SK-N-SH (cell line): ENCODE results near the gene DLK2. TPM values are rescaled to one million over a fixed set of nuclear protein-coding genes. Genes with fewer than 3 reads are reported as not detected.

ENCODE experiments used
- CTCF ChIA-PET: fragments of 300-600, 350-600 bp; formaldehyde crosslinking; extraction: SDS; loops from one replicate; lab custom pipeline; 2021; lab: Yijun Ruan, JAX
- POLR2A ChIA-PET: fragments of 350-600 bp; sonication (Branson Sonifier 250); formaldehyde crosslinking; extraction: SDS; loops from one replicate; lab custom pipeline; 2020; ENCODE audit warnings: antibody characterized with exemption, inconsistent platforms; lab: Yijun Ruan, JAX
- DNase-seq: peaks from one replicate; pipeline ENCODE4 v3.0.0; 2012
- H2AFZ ChIP-seq: fragments of 200-600 bp; sonication (generic); 2 replicates; pipeline ENCODE4 v1.8.1; 2016; ENCODE audit warnings: antibody characterized with exemption, mild to moderate bottlenecking, low read depth
- H3F3A ChIP-seq: fragments of 200-600 bp; sonication (generic); replicated peaks from 2 replicates; pipeline ENCODE3; 2016; ENCODE audit warnings: antibody characterized with exemption, mild to moderate bottlenecking; ENCODE audit not compliant: insufficient read depth
- H3K27ac ChIP-seq, 2 experiments: fragments of 200-500 bp in 1 of 2; fragments of 200-600 bp in 1 of 2; sonication (Bioruptor generic) in 1 of 2; sonication (generic), shearing (Covaris generic) in 1 of 2; 2 replicates each; pipeline versions ENCODE4 v1.5.1 to v1.6.1; 2014 to 2016; ENCODE audit warnings: low read depth in 2 of 2, inconsistent platforms in 1 of 2, low read length in 1 of 2, mild to moderate bottlenecking in 1 of 2, mixed read lengths in 1 of 2
- H3K27me3 ChIP-seq: fragments of 200-600 bp; sonication (generic), shearing (Covaris generic); 2 replicates; pipeline ENCODE4 v1.6.1; 2016; ENCODE audit warnings: mixed run types; ENCODE audit not compliant: insufficient read depth
- H3K36me3 ChIP-seq, 2 experiments: fragments of 200-500 bp in 1 of 2; fragments of 200-600 bp in 1 of 2; sonication (Bioruptor generic) in 1 of 2; sonication (generic) in 1 of 2; replicated peaks in 1 of 2; 2 replicates each; pipeline versions ENCODE3 to v1.5.1; 2014 to 2016; ENCODE audit warnings: low read length in 1 of 2, mild to moderate bottlenecking in 1 of 2; ENCODE audit not compliant: insufficient read depth in 2 of 2, control insufficient read depth in 1 of 2
- H3K4me1 ChIP-seq, 2 experiments: fragments of 200-500 bp in 1 of 2; fragments of 200-600 bp in 1 of 2; sonication (Bioruptor generic) in 1 of 2; sonication (generic), shearing (Covaris generic) in 1 of 2; 2 replicates each; pipeline versions ENCODE4 v1.5.1 to v1.6.1; 2014 to 2016; ENCODE audit warnings: low read depth in 1 of 2, low read length in 1 of 2, mixed run types in 1 of 2; ENCODE audit not compliant: insufficient read depth in 2 of 2, control insufficient read depth in 1 of 2
- H3K4me2 ChIP-seq: fragments of 200-600 bp; sonication (generic), shearing (Covaris generic); 2 replicates; pipeline ENCODE4 v1.6.1; 2017; ENCODE audit warnings: mixed run types
- H3K4me3 ChIP-seq, 2 experiments: fragments of 200-500 bp in 1 of 2; fragments of 200-600 bp in 1 of 2; sonication (Bioruptor generic) in 1 of 2; sonication (generic), shearing (Covaris generic) in 1 of 2; 2 replicates each; pipeline versions ENCODE4 v1.5.1 to v1.8.1; 2014 to 2016; ENCODE audit warnings: low read depth in 2 of 2, inconsistent platforms in 1 of 2, low read length in 1 of 2, mild to moderate bottlenecking in 1 of 2, mixed read lengths in 1 of 2, moderate library complexity in 1 of 2
- H3K79me2 ChIP-seq: fragments of 200-600 bp; sonication (generic); 2 replicates; pipeline ENCODE4 v1.8.1; 2017; ENCODE audit warnings: mild to moderate bottlenecking; ENCODE audit not compliant: insufficient read depth
- H3K9ac ChIP-seq: fragments of 200-600 bp; sonication (generic); 2 replicates; pipeline ENCODE4 v1.6.1; 2017; ENCODE audit warnings: mixed run types
- H3K9me2 ChIP-seq: fragments of 200-600 bp; sonication (generic); 2 replicates; pipeline ENCODE4 v1.6.1; 2017; ENCODE audit warnings: mixed run types
- H3K9me3 ChIP-seq: fragments of 200-600 bp; sonication (generic); 2 replicates; pipeline ENCODE4 v1.6.1; 2017; ENCODE audit warnings: mixed run types, mild to moderate bottlenecking, moderate library complexity
- H4K20me1 ChIP-seq: fragments of 200-600 bp; sonication (generic); 2 replicates; pipeline ENCODE4 v1.6.1; 2017; ENCODE audit warnings: mild to moderate bottlenecking, mixed run types; ENCODE audit not compliant: insufficient read depth
- CHD2 ChIP-seq: fragments of 150-350 bp; IDR thresholded peaks from 2 replicates; pipeline ENCODE4 v1.6.1; 2018; ENCODE audit warnings: low read length; ENCODE audit not compliant: partially characterized antibody
- CTCF ChIP-seq: fragments of 200-600 bp; sonication (generic); IDR thresholded peaks from 2 replicates; pipeline ENCODE4 v1.6.1; 2017; ENCODE audit warnings: antibody characterized with exemption, mild to moderate bottlenecking, moderate library complexity
- ELF1 ChIP-seq: IDR thresholded peaks from 2 replicates; pipeline ENCODE4 v1.4.0; 2012
- FOXJ3 ChIP-seq: sonication (generic); formaldehyde crosslinking; IDR thresholded peaks from 2 replicates; pipeline ENCODE4 v1.5.1; 2020; ENCODE audit warnings: mild to moderate bottlenecking, missing genetic modification reagents
- FOXM1 ChIP-seq: IDR thresholded peaks from 2 replicates; pipeline ENCODE4 v1.4.0; 2012; ENCODE audit warnings: low read depth, mild to moderate bottlenecking
- GABPA ChIP-seq: IDR thresholded peaks from 2 replicates; pipeline ENCODE4 v1.4.0; 2012; ENCODE audit warnings: low read depth, mild to moderate bottlenecking
- JUND ChIP-seq: IDR thresholded peaks from 2 replicates; pipeline ENCODE4 v1.4.0; 2012
- MXI1 ChIP-seq: IDR thresholded peaks from 2 replicates; pipeline ENCODE4 v1.6.1; 2012; ENCODE audit warnings: mild to moderate bottlenecking, low read depth, low read length, improper control_type of control experiment
- NRF1 ChIP-seq: IDR thresholded peaks from 2 replicates; pipeline ENCODE4 v1.6.1; 2012; ENCODE audit warnings: low read depth, mild to moderate bottlenecking, low read length
- POLR2AphosphoS5 ChIP-seq: IDR thresholded peaks from 2 replicates; pipeline ENCODE4 v1.6.1; 2012; ENCODE audit warnings: low read depth, low read length
- RFX5 ChIP-seq: IDR thresholded peaks from 2 replicates; pipeline ENCODE4 v1.6.1; 2012; ENCODE audit warnings: mild to moderate bottlenecking, improper control_type of control experiment, low read length
- SMC3 ChIP-seq: IDR thresholded peaks from 2 replicates; pipeline ENCODE4 v1.6.1; 2012; ENCODE audit warnings: low read depth, low read length, improper control_type of control experiment
- USF1 ChIP-seq: IDR thresholded peaks from 2 replicates; pipeline ENCODE4 v1.4.0; 2012; ENCODE audit warnings: low read depth, borderline replicate concordance
- YY1 ChIP-seq: IDR thresholded peaks from 2 replicates; pipeline ENCODE4 v1.4.0; 2012; ENCODE audit warnings: low read depth, mild to moderate bottlenecking
- WGBS: methylation state at CpG from one replicate; pipeline ENCODE4 v1.1.6; 2017; ENCODE audit warnings: low lambda C conversion rate; 5-methylcytosine and 5-hydroxymethylcytosine counted together
- polyA plus RNA-seq, 3 experiments: library from polyadenylated mRNA; depleted of rRNA; stranded (reverse); fragments of >200 nt; gene quantifications; 2 replicates each; pipeline ENCODE4 v1.2.3, GENCODE V29; 2012
- TF ChIP-seq, protein P1 (sequence below): IDR thresholded peaks from 2 replicates; pipeline ENCODE4 v1.4.0; 2012; ENCODE audit warnings: low read depth, borderline replicate concordance
- TF ChIP-seq, protein P2 (sequence below): fragments of 150-350 bp; IDR thresholded peaks from 2 replicates; pipeline ENCODE4 v1.6.1; 2016; ENCODE audit warnings: mild to moderate bottlenecking, low read depth, low read length

Gene DLK2
- polyA plus RNA-seq, 1 of the 3 experiments (the other 2 are of a cell fraction) = 3.9 TPM

DNA sequence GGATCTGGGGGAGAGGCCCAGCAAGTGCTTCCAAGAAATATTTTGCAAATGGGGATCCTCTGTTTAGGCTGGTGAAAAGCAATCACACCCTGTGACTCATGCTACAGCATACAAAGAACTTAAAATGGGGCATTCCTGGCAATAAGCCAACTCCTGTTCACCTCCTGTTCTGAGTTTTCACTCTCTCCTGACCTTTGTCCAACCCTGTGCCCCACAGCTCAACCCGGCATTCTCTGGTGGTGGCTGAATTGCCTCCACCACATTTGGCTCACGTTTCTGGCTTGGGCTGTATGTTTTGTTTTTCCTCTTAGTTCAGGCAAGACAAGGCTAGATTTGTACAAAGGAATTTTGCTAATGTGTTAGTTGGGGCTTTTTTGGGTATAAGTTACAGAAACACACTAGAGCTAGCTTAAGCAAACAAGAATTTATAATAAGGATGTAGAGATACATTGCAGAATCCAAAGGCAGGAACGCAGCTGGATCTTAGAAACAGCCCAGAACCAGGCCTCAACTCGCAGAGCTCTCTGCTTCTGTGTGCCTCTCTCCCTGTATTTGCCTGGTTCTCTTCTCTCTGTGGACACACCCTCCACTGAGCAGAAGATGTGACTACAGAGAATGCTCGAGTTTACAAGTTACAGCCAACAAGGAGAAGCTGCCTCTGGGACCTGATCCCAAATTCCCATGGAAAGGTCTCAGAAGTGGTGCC is 18.6 kb downstream of the DLK2 start (continued):
- TF ChIP-seq JUND = no peak
- no peak for TF ChIP-seq USF1
- TF ChIP-seq MXI1 = no peak
- no peak for TF ChIP-seq FOXM1
- no peak for TF ChIP-seq RFX5

DNA sequence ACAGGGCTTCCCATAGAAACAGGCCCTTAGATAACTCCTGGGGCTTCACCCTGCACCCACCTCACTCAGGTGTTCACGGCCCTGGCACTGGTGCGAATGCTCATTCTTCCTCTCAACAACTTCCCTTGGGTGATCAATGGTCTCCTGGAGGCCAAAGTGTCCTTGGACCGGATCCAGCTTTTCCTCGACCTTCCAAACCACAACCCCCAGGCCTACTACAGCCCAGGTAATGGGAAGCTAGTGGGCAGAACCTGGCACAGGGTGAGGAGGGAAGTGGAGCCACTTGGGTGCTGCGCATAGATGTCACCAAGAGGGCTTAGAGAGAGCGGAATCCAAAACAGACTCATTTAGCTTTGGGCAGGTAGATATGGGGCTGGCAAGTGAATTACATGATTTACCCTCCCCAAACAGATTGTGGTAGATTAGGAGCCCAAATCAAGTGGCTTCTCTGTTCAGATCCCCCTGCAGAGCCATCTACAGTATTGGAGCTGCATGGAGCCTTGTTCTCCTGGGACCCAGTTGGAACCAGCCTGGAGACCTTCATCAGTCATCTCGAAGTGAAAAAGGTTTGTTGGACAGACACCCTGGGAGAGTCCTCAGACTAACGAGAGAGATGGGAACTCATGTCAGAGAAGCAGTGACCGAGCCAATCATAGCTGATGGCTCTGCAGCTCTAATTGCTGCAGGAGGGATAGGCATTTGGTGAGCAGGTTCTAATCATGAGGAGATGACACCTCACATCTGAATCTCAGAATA is 19.5 kb downstream of the DLK2 start:
- Histone ChIP-seq H3K4me2 (no peak overlapping the region), H3K9me3 (no peaks in the 10 kb centered on the region), H3K79me2 (peaks cover 10% of the 10 kb centered on the region; the same call in 1 of the 2 replicates), H3K36me3 (peaks cover 6 to 34% of the 10 kb centered on the region in 2 experiments), H3K4me1 (peaks cover 0 to 14% of the 10 kb centered on the region in 2 experiments; a peak in 1 of 4 replicates), H3K4me3 (no peak overlapping the region), H4K20me1 (no peaks in the 10 kb centered on the region), H3K27me3 (no peaks in the 10 kb centered on the region), H3F3A (no peaks in the 10 kb centered on the region), H3K9me2 (no peaks in the 10 kb centered on the region), H3K27ac (peak overlapping the region in 1 of 2 experiments; percentile 12; a peak in 1 of 4 replicates), H2AFZ (no peak overlapping the region), H3K9ac (no peak overlapping the region)
- POLR2A ChIA-PET = interaction anchor here (1.3 to 1.8 kb wide), 2 partner anchors 8 to 70 kb away, joined by 3 to 10 read pairs; partner anchors contain the start of gene ABCC10
- WGBS = 94% methylated on average over 9 of the region's 9 CpGs
- no peak for TF ChIP-seq GABPA
- TF ChIP-seq FOXJ3 (CRISPR knock-in tag) = no peak
- no peak for TF ChIP-seq NRF1
- TF ChIP-seq CTCF = no peak
- no peak for DNase-seq
- CTCF ChIA-PET = interaction anchor here (0.7 to 2.6 kb wide), 5 partner anchors 17 to 72 kb away, joined by 3 to 12 read pairs (median 5); no protein-coding TSS in a partner anchor

DNA sequence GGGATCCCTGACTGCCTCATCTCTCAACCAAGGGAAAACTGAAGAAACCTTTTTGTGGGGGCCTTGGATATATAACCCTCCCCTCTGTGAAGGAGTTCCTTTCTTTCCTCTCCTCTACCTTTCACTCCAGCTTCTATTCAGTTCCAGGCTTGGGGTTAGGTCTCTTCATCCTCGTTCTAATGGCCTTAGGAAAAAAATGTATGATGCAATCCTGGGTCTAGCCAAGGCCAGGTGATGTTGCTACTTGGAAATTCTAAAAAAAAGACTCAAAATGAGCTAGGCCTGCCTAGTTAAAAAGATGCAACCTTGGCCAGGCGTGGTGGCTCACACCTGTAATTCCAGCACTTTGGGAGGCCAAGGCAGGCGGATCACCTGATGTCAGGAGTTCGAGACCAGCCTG is 20.4 kb downstream of the DLK2 start:
- TF ChIP-seq USF1 (no peak), SMC3 (no peak), YY1 (no peak), ELF1 (no peak), JUND (no peak), POLR2AphosphoS5 (no peak), CHD2 (no peak)
- TF ChIP-seq, protein P1, sequence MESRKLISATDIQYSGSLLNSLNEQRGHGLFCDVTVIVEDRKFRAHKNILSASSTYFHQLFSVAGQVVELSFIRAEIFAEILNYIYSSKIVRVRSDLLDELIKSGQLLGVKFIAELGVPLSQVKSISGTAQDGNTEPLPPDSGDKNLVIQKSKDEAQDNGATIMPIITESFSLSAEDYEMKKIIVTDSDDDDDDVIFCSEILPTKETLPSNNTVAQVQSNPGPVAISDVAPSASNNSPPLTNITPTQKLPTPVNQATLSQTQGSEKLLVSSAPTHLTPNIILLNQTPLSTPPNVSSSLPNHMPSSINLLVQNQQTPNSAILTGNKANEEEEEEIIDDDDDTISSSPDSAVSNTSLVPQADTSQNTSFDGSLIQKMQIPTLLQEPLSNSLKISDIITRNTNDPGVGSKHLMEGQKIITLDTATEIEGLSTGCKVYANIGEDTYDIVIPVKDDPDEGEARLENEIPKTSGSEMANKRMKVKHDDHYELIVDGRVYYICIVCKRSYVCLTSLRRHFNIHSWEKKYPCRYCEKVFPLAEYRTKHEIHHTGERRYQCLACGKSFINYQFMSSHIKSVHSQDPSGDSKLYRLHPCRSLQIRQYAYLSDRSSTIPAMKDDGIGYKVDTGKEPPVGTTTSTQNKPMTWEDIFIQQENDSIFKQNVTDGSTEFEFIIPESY = no peak
- TF ChIP-seq, protein P2, sequence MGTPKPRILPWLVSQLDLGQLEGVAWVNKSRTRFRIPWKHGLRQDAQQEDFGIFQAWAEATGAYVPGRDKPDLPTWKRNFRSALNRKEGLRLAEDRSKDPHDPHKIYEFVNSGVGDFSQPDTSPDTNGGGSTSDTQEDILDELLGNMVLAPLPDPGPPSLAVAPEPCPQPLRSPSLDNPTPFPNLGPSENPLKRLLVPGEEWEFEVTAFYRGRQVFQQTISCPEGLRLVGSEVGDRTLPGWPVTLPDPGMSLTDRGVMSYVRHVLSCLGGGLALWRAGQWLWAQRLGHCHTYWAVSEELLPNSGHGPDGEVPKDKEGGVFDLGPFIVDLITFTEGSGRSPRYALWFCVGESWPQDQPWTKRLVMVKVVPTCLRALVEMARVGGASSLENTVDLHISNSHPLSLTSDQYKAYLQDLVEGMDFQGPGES = no peak
- Histone ChIP-seq H2AFZ (no peak overlapping the region), H3K27me3 (no peaks in the 10 kb centered on the region), H3K4me3 (no peak overlapping the region), H4K20me1 (no peaks in the 10 kb centered on the region), H3K9me2 (no peaks in the 10 kb centered on the region), H3K36me3 (peaks cover 7 to 32% of the 10 kb centered on the region in 2 experiments), H3K9me3 (no peaks in the 10 kb centered on the region), H3K9ac (no peak overlapping the region), H3K79me2 (peaks cover 16% of the 10 kb centered on the region), H3K4me1 (peaks cover 0 to 14% of the 10 kb centered on the region in 2 experiments; a peak in 1 of 4 replicates), H3F3A (no peaks in the 10 kb centered on the region), H3K27ac (no peak overlapping the region), H3K4me2 (no peak overlapping the region)
- POLR2A ChIA-PET = interaction anchor here (0.6 to 1.3 kb wide), 4 partner anchors 9 to 71 kb away, joined by 3 read pairs; partner anchors contain the start of gene DLK2
- CTCF ChIA-PET = interaction anchor here (0.7 to 2.6 kb wide), 5 partner anchors 18 to 72 kb away, joined by 3 to 12 read pairs (median 4); partner anchors contain the start of gene DLK2
- no peak for DNase-seq
- 96% methylated on average over 4 of the region's 4 CpGs for WGBS
